Activated CD8-positive, alpha-beta memory T cell treated with anti-CD3 and anti-CD28 coated beads, Interleukin-2, amount 50 U/mL, for 1 hour (primary cell): Measurements from ENCODE around the gene MRPS17.
A peak's percentile ranks its signal among the peaks of the same experiment; 100 is the strongest.
"Not testable (repeated sequence)": the region's sequence is repeated elsewhere in the genome, so short reads cannot be mapped to it uniquely, and the experiment has no call there.

ENCODE experiments used
- DNase-seq: peaks from one replicate; pipeline ENCODE4 v3.0.0-alpha.2; 2020; ENCODE audit errors: extremely low read depth

MRPS17 gene

DNA sequence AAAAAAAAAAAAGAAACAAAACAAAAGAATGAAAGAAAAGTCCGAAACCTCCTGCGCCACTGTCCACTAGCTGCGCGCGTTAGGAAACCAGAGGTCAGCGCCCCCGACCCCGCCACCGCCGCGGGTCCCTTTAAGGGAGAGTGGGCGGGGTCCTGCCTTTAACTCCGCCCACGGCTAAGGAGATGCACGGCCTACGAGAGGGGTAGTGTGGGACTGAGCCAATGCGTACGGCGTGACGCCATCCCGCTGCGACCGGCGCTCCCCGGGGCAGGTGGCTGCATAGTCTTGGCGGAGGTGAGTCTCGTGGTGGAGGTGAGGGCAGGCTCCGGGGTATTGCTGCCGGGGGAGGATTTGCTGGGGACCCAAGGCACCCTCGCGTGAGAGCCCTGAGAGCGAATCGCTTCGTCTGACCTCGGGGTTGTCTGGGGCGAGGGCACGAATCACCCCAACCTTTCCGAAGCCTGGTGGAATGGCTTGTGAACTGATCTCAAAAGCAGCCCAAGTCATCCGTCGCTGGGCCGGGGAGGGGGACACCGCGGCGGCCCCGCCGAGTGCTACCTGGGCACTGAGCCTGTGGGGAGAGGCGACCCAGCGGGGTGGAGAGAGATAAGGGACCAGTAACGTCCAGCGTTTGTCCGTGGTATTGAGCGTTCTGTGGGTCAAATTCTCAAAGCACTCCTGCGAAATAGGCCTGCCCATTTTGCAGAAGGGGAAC, at the start of gene MRPS17:
Gene MRPS17, plus strand, starts transcription at position 241 of the 715 bp plus-strand sequence. CDS start 1,319 bp downstream, outside the sequence.
- DNase-seq: peak; percentile 71

DNA sequence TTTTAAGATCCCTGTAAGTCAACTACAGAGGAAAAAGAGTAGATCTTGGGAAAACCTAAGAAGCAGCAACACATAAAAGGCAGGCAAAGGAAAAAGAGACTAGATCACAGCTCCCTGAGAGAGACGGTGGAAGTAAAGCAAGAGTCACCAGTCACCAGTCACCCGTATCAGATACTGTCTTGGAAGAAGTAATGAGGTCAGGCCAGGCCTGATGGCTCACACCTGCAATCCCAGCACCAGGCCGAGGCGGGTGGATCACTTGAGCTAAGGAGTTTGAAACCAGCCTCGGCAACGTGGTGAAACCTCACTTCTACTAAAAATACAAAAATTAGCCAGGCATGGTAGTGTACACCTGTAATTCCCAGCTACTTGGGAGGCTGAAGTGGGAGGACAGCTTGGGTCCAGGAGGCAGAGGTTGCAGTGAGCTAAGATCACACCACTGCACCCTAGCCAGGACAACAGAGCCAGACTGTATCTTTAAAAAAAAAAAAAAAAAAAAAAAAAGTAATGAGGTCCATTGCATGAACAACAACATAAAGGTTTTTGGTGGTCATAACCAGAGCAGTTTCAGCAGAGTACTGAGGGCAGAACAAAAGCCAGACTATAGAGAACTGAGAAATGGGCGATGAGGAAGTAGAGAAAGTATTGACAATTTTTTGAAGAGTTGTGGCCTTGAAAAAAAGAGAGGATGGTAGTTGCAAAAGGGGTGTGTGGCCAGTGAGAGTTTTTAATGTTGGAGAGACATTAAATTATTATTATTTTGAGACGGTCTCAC, 47.5 kb upstream of the MRPS17 start:
- DNase-seq: no peak

DNA sequence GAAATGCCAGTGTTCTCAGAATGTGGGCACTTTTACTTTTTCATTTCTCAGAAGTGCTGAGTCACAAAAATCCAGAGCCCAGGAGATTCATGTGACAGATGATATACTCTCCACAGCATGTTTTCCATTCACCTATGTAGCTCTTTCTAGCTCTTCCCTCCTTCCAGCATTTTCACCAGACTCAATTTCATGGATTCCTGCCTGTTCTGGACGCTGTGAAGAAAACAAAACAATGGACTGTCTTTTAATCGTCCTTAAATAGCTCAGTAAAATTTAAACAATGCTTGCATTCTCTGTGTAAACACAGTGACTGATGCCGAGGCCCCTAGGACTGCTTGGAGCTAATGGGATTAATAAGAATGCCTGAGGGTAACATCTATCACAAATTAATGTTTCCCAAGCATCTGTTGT, 38.9 kb upstream of the MRPS17 start:
- DNase-seq: no peak

DNA sequence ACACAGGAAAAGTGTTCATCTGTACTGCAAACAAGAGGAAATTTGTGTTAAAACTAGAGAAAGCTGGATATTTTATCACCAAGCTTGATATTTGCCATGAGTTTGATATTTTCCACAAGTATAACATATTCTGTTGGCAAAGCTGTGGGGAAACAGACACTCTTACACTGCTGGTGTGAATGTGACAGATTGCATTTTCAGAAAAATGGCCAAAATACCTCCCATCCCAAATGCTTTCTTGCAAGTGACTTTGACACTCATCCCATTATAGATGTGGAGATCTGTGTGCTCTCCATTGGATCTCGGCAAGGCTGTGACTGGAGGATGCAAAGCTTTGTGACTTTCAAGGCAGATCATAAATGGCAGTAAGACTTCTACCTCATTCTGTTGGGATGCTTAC, 33.9 kb upstream of the MRPS17 start:
- DNase-seq: no peak

DNA sequence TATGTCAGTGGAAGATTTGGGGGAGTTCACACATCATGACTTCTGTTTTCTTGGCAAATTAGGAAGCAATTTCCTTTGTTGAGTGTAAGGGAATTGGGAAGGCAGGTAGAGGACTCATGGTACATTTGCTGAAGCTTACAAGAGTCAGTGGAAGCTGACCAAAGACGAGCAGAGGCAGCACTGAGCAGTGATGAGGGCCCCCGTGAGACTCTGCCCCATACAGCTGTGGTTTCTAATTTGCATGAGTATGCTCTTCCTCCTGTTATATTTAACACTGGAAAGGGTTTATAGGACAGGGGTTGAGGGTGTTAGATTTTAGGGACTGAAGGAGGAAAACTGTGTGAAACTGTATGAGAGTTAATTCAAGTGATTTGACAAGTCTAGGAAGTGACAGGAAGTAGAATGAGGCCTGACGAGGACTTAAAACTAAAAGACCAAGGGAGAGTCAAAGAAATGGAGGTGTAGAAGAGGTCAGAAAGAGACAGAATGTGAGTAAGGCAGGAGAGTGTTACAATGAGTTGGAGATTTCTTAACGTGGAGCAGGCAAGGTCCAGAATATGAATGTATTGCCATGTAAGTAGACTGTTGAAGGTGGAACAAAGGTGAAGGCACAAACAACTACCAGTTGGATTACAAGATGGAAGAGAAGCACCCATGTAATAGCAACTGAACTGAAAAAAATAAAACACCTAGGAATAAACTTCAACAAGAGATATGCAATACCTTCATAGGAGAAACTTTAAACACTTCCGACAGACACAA, 23.5 kb upstream of the MRPS17 start:
- DNase-seq: no peak

DNA sequence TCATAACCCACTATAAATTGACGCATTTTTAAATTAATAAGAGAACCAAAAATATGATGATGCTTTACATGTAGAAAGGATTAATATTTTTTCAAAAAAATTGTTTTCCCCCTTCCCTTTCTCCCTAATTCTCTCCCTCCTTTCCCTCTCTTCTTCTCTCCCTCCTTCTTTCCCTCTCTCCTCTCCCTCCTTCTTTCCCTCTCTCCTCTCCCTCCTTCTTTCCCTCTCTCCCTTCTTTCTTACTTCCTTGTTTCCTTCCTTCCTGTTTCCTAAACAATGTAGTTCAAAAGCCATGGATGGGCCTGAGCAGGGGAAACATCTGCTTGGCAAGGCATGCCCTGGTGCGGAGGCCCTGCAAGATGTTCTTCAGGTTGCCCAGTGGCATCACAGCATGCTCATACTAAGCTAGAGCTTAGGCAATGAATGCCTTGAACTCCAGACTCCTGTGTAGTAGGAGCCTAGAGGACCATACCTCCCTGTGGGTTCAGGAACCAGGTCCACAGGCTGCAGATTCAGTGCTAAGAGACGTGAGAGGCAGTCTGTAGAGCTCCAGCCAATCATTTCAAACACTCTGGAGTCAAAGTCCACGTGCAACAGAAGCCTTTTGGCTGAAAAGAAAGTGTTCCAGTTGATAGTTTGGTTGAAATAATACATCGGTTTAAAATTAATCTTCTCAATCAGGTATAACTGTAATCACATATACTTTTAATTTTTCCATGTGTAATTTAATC, 20.1 kb upstream of the MRPS17 start:
- no peak for DNase-seq

DNA sequence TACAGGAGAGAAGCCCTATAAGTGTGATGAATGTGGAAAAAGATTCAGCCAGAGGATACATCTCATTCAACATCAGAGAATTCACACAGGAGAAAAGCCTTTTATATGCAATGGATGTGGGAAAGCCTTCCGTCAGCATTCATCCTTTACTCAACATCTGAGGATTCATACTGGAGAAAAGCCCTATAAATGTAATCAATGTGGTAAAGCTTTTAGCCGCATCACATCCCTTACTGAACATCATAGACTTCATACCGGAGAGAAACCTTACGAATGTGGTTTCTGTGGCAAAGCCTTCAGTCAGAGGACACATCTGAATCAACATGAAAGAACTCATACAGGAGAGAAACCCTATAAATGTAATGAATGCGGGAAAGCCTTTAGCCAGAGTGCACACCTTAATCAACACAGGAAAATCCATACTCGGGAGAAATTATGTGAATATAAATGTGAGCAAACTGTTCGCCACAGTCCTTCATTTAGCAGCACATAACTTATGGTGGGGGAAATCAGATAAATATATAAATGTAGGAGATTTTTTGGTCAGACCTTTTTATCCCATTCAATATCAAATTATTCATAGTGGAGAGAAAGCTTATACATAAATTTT, 12.1 kb upstream of the MRPS17 start:
- no peak for DNase-seq

DNA sequence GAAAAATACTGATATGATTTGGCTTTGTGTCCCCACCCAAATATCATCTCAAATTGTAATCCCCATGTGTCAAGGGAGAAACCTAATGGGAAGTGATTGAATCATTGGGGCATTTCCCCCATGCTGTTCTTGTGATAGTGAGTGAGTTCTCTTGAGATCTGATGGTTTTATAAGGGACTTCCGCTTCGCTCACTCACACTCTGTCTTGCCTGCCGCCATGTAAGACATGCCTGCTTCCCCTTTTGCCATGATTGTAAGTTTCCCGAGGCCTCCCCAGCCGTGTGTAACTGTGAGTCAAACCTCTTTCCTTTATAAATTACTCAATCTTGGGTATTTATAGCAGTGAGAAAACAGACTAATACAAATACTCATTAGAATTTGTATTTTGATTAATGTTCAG, 5.1 kb upstream of the MRPS17 start:
- DNase-seq: no peak

DNA sequence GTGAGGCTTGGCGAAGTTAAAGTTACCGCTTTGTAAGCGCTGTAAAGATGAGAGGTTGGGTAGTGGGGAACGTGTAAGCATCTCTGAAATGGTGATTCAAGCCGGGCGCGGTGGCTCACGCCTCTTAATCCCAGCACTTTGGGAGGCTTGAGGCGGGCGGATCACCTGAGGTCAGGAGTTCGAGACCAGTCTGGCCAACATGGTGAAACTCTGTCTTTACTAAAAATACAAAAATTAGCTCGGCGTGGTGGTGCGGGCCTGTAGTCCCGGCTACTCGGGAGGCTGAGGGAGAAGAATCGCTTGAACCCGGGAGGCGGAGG, 635 bp downstream of the MRPS17 start:
- not testable (repeated sequence) for DNase-seq

DNA sequence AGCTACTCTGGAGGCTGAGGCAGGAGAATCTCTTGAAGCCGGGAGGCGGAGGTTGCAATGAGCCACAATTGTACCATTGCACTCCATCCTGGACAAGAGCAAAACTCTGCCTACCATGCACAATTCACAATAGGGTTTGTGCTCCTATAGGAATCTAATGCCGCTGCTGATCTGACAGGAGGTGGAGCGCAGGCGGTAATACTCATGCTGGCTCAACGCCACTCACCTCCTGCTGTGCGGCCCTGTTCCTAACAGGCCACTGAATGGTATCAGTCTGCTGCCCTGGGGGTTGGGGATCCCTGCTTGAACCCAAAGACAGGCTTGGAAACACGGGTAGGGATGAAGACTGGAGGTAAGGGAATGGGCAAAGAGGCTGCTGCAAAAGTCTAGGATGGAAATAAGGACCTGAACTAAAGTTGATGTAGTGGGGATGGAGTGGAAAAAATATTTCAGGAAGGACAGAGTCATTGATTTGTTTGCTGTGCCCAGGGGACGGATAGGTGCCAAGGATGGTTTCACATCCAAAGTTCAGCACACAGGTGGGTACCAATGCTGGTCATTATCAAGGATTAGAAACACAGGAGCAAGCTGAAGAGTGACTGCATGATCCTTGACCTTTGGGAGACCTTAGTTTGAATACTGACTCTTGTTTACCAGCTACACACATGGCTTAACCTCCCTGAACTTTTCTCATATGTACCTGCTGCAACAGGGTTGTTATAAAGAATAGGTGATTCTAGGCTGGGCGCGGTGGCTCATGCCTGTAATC, 2.2 kb downstream of the MRPS17 start:
- DNase-seq: no peak

DNA sequence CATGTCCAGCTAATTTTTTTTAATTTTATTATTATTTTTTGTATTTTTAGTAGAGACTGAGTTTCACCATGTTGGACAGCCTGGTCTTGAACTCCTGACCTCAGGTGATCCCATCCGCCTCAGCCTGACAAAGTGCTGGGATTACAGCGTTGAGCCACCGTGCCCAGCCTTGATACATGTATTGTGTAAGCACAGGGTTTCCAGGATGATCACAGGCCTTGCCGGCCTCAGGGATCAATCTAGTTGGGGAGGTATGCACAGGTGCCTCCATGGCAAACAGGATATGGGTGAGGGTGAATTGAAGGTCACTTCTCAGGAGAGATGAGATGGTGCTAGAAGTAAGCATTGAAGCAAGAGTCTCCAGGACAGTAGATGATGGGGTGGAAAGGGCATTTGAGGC, 5.5 kb downstream of the MRPS17 start:
- DNase-seq: no peak

DNA sequence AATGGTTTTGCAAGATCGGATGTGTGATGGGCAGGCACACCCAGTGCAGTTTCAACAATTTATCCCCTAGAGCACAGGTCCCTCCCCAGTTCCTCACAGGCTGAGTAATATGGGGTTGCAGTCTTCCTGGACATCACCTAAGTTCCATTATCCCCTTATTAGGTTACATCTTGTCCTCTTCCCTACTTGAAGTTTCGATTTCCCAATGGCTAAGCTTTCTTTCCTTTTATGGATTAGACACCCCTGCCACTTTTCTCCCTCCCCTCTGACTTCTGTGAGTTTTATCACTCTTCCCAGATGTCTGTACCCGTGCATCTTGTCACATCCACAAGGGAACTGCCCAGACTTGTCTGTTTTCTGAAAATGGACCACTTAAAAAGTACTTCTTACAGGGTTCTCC, 10.3 kb downstream of the MRPS17 start:
- DNase-seq: no peak

DNA sequence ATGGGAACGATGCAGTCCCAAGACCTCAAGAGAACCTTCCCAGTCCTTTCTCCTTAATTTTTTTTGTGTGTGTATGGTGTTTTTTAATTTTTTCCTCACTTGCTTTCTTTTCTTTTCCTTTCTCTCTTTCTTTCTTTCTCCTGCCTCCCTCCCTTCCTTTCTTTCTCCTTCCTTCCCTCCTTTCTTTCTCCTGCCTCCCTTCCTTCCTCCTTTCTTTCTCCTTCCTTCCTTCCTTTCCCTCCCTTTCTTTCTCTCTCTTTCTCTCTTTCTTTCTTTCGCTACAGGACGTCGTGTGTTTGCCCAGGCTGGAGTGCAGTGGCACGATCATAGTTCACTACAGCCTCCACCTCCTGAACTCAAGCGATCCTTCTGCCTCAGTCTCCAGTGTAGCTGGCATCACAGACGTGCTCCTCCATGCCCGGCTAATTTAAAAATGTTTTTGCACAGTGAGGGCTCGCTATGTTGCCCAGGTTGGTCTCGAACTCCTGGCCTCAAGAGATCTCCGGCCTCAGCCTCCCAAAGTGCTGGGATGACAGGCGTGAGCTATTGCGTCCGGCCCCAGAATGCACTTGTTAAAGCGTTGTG, 12.0 kb downstream of the MRPS17 start:
- no peak for DNase-seq

DNA sequence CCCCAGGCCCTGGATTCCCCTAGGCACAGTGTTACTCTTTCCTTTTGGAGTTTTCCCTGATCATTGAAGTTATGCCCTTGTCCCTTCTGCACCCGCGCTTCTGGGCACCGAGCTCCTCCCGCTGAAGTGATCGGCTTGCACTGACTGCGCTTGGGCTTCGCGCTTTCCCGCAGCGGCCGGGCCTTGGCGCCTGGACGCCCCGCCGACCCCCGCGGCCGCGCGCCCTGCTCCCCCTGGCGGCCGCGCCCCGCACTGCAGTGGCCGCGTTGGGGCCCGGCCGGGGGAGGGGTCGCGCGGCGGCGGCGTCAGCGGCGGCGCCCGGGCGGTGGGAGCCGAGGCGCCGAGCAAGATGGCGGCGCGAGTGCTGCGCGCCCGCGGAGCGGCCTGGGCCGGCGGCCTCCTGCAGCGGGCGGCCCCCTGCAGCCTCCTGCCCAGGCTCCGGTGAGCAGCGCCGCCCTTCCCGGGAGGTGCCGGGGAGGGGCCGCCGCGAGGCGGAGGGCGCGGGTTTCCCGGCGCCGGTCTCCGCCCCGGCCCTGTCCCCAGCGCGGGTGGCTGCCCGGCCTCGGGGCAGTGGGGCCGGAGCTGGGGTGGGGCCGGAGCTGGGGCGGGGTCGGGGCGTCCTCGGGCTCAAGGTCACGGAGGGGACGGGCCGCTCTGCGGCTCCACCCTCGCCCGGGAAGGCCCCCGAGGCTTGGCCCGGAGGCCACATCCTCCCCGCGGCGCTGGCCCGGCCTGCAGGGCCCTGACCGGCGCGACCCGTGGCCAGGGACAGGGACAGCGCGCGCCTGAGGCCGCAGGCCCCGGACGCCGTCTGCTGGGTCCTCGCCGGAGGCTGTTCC, 12.8 kb downstream of the MRPS17 start, which contains the start of gene NIPSNAP2:
Gene NIPSNAP2, plus strand, starts transcription at position 325 of the 839 bp plus-strand sequence. Its CDS starts 25 bp downstream, at position 350.
- DNase-seq: no peak

DNA sequence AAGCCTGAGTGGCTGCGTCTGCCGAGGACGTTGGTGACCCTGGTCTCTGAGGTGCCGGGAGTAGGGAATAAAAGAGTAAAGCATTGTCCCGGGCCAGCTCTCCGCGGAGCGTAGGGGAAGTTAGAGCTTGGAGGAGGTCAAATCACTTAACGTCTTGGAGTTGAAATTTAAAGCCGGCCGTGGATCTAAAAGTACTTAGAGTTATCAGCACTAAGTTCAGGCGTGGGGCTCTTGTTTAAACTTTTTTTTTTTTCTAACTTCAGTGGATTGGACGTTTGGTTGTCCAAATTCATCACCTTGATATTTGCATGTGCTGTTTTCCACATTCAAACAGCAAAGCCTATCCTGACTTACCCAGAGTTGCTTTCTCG, 13.4 kb downstream of the MRPS17 start:
- DNase-seq: no peak

DNA sequence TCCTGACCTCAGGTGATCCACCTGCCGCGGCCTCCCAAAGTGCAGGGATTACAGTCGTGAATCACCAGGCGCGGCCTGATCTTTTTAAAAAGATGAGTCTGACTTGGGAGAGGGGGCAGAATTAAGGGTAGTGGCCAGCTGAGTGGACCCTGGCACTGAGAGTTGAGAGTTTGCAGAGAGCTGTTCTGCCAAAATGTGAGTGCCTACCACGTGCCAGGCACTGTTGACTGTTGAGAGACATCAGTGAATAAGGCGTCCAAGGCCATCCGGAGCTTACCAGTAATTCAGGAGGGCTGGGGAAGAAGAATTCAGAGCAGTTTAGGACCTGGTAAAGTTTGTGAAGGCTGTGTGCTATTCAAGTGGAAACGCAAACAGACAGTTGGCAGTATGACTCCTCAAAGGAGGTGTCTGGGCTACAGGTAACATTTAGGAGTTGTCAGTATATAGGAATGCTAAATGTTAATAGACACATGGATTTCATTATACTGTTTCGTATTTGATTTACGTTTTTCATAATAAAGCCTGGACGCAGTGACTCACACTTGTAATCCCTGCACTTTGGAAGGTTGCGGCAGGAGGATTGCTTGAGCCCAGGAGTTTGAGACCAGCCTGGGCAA, 14.2 kb downstream of the MRPS17 start:
- no peak for DNase-seq

DNA sequence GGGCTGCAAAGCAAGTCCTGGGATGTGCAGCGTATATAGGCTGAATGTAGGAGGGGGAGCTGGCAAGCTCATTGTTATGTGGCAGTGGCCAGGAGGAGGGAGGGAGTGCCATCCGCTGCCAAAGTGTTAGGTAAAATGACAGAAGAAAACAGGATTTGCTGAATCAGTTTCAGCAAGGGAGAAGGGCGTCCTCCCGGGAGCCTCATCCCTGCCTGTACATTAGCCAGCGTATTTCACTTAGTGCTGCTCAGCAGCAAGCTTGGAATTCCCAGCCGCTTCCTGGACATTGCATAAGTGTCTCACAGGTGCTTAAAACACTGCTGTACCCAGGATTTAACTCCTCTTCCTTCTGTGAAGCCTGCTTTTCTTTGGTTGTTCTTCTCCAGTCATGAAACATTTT, 15.2 kb downstream of the MRPS17 start:
- no peak for DNase-seq

DNA sequence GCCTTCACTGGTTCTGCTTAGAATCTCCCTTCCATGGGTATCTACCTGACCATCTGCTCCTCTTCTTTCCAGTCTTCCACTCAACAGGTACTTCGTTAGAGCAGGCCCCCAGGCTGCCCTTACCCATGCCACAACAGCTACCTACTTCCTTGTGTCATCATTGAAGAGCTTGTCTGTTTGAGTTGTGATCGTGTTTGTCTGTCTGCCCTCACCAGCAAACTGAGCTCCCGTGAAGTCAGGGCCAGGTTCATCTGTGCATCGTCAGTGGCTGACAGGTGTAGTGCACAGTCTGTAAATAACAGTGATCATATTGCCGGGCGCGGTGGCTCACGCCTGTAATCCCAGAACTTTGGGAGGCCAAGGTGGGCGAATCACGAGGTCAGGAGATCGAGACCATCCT, 17.7 kb downstream of the MRPS17 start:
- no peak for DNase-seq

DNA sequence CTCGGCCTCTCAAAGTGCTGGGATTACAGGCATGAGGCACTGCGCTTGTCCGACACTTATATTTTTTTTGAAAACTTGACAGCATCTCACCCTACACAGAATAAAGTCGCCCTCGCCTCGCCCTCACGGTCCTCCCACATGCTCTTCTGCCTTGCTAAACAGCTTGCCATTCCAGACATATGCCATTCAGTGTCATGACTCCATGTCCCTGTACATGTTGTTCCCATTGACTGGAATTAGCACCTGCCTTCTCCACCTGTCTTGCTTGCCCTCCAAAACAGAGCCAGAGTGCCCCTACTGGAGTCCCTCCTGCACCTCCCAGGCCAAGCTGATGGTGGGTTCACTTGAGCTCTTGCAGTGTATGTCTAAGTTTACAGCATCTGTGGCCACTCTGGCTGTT, 18.9 kb downstream of the MRPS17 start:
- no peak for DNase-seq
